Activated CD4-positive, alpha-beta T cell treated with anti-CD3 and anti-CD28 coated beads, Interleukin-2, amount 10 ng/mL, durations not matched to agents 7 days and 5 days (primary cell): ENCODE results near the gene ATXN2. TPM values are rescaled to one million over a fixed set of nuclear protein-coding genes. Genes with fewer than 3 reads are reported as not detected.

Source experiments
- CTCF ChIA-PET: fragments of 350-600 bp; sonication (Branson Sonifier 250); formaldehyde crosslinking; loops from one replicate; lab custom pipeline; 2021; ENCODE audit warnings: antibody characterized with exemption; lab: Charles Lee
- POLR2A ChIA-PET: fragments of 350-600 bp; sonication (Branson Sonifier 250); formaldehyde crosslinking; loops from one replicate; lab custom pipeline; 2021; ENCODE audit warnings: antibody characterized with exemption; lab: Charles Lee
- DNase-seq: peaks from one replicate; pipeline ENCODE4 v3.0.0-alpha.2; 2020
- H3K27ac Mint-ChIP-seq: one replicate; pipeline ENCODE4 v1.8.0; 2021; ENCODE audit warnings: mild to moderate bottlenecking, moderate library complexity, mixed read lengths
- H3K27me3 Mint-ChIP-seq: one replicate; pipeline ENCODE4 v1.8.0; 2021; ENCODE audit warnings: mixed read lengths
- H3K36me3 Mint-ChIP-seq: one replicate; pipeline ENCODE4 v1.8.0; 2021; ENCODE audit warnings: low read depth, mixed read lengths
- H3K4me1 Mint-ChIP-seq: one replicate; pipeline ENCODE4 v1.8.0; 2021; ENCODE audit warnings: mixed read lengths
- H3K4me3 Mint-ChIP-seq: one replicate; pipeline ENCODE4 v1.8.0; 2021; ENCODE audit warnings: mild to moderate bottlenecking, moderate library complexity, mixed read lengths
- H3K9me3 Mint-ChIP-seq: one replicate; pipeline ENCODE4 v1.8.0; 2021; ENCODE audit warnings: mixed read lengths
- total RNA-seq, 2 experiments: library from RNA; stranded (reverse); gene quantifications; one replicate each; pipeline ENCODE4 v1.2.3, GENCODE V29; 2021

Gene ATXN2
- total RNA-seq, 2 experiments from 2014 or later, result 42.0 to 46.8 TPM

DNA sequence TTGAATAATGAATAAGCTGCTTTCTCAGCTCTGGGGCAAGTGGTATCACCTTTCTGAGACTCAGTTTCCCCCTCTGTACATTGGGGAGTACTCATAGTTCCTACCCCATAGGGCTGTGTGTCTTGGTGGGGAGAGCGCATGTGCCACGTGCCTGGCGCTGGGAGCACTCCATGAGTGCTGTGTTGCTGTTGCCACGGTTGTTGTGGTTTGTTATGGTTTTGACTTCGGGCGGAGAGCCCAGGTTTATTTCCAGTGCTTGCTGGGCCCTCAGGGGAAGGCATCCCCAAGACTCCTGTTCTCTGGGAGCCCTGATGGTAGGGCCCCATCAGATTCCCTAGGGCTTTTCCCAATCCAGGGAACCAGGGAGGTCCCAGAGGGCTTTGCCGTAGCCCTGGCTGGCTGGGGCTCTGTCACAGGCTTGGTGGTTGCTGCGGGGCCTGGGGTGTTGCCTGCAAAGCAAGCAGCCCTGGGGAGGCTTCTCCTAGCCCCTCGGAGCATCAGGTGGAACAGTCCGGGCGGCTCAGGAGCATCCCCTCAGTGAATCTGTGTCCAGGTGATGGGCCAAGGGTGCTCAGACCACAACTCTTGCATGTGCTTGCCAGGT lies 174.8 kb downstream of the ATXN2 start:
- H3K4me3 Mint-ChIP-seq, result no peak overlapping the region
- ChIA-PET CTCF (interaction anchor here (1.1 to 2.5 kb wide), 4 partner anchors 12 to 27 kb away, joined by 3 to 14 read pairs (median 8); no protein-coding TSS in a partner anchor), POLR2A (no interaction called here)
- no peaks in the 10 kb centered on the region for H3K27me3 Mint-ChIP-seq
- DNase-seq, result no peak
- peaks cover 33% of the 10 kb centered on the region for H3K36me3 Mint-ChIP-seq
- H3K9me3 Mint-ChIP-seq, result no peaks in the 10 kb centered on the region
- peaks cover 63% of the 10 kb centered on the region for H3K4me1 Mint-ChIP-seq
- peak overlapping the region; percentile 68 for H3K27ac Mint-ChIP-seq

DNA sequence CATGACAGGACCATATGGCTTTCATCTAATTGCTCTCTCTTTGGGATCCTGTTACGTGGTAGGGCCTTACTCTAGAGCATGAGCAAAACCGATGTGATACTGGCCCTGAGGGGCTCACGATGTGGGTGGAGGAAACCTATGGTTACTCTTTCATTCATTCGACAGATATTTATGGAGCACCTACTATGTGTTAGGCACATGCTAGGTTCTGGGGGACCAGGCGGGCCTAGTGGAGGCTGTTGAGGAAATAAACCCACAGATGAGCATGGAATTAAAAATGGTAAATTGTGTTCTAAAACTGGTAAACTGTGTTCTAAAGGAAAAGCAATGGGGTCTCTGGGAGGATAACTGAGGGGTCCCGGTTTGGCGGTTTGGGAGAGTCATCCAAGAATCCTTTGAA lies 178.6 kb downstream of the ATXN2 start:
- no peak overlapping the region for H3K4me3 Mint-ChIP-seq
- H3K27me3 Mint-ChIP-seq, result no peaks in the 10 kb centered on the region
- peaks cover 29% of the 10 kb centered on the region for H3K4me1 Mint-ChIP-seq
- ChIA-PET CTCF (interaction anchor here (1.8 kb wide), 1 partner anchor 31 kb away, joined by 5 read pairs; no protein-coding TSS in a partner anchor), POLR2A (interaction anchor here (0.6 kb wide), 1 partner anchor 46 kb away, joined by 4 read pairs; no protein-coding TSS in a partner anchor)
- H3K36me3 Mint-ChIP-seq, result peaks cover 39% of the 10 kb centered on the region
- DNase-seq, result no peak
- no peaks in the 10 kb centered on the region for H3K9me3 Mint-ChIP-seq
- no peak overlapping the region for H3K27ac Mint-ChIP-seq

DNA sequence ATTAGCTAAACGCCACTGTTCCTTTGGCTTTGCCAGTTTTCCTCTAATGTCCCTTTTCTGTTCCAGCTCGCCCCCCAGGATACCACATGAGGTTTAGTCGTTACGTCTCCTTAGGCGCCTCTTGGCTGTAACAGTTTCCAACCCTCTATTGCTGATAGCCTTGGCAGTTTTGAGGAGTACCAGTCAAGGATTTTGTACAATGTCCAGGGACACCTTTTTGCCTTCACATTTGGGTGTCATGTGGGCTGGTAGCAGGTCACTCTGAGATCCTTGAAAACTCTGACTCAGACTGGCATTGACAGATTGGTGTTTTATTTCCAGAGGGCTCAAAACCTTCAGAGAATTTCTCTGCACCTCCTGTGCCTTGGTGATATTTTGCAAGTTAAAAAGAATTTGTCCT lies 179.3 kb downstream of the ATXN2 start:
- no peaks in the 10 kb centered on the region for H3K27me3 Mint-ChIP-seq
- POLR2A ChIA-PET, result no interaction called here

DNA sequence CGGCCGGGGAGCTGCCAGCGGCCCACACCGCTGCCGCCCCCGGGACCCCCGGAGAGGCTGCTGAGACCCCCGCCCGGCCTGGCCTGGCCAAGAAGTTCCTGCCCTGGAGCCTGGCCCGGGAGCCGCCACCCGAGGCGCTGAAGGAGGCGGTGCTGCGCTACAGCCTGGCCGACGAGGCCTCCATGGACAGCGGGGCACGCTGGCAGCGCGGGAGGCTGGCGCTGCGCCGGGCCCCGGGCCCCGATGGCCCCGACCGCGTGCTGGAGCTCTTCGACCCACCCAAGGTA lies 180.6 kb downstream of the ATXN2 start:
- peaks cover 40% of the 10 kb centered on the region for H3K36me3 Mint-ChIP-seq
- no peak overlapping the region for H3K27ac Mint-ChIP-seq
- H3K9me3 Mint-ChIP-seq, result no peaks in the 10 kb centered on the region
- no peak for DNase-seq
- POLR2A ChIA-PET, result no interaction called here
- CTCF ChIA-PET, result no interaction called here
- no peaks in the 10 kb centered on the region for H3K27me3 Mint-ChIP-seq
- peaks cover 27% of the 10 kb centered on the region for H3K4me1 Mint-ChIP-seq
- no peak overlapping the region for H3K4me3 Mint-ChIP-seq

More for the DNA sequence above, 179.3 kb downstream of the ATXN2 start:
- Mint-ChIP-seq H3K4me1 (peaks cover 27% of the 10 kb centered on the region), H3K9me3 (no peaks in the 10 kb centered on the region), H3K27ac (no peak overlapping the region), H3K4me3 (no peak overlapping the region), H3K36me3 (peaks cover 39% of the 10 kb centered on the region)
- no peak for DNase-seq
- CTCF ChIA-PET, result interaction anchor here (1.0 to 1.8 kb wide), 3 partner anchors 11 to 31 kb away, joined by 4 to 5 read pairs (median 5); no protein-coding TSS in a partner anchor

DNA sequence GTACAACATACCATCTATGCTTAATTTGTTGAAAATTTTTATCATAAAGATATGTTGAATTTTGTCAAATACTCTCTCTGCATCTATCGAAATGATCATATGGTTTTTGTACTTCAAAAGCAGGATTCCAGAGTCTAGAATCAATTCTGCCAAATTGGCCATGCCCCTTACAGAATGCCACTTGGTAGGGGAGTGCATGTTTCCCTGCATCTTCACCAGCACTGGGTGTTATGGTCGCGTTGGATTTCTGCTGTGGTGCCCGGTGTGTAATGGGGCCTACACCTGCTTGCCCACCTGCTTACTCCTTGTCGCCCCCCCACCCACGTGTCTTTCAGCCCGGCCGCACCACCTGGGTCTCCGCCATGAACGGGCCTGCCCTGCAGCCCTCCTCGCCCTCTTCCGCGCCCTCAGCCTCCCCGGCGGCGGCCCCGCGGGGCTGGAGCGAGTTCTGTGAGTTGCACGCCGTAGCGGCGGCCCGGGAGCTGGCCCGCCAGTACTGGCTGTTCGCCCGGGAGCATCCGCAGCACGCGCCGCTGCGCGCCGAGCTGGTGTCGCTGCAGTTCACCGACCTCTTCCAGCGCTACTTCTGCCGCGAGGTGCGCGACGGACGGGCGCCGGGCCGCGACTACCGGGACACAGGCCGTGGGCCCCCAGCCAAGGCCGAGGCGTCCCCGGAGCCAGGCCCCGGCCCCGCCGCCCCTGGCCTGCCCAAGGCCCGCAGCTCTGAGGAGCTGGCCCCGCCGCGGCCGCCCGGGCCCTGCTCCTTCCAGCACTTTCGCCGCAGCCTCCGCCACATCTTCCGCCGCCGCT lies 181.1 kb downstream of the ATXN2 start:
- ChIA-PET CTCF (no interaction called here), POLR2A (no interaction called here)
- Mint-ChIP-seq H3K27me3 (no peaks in the 10 kb centered on the region), H3K4me1 (peaks cover 31% of the 10 kb centered on the region), H3K4me3 (no peak overlapping the region), H3K9me3 (no peaks in the 10 kb centered on the region), H3K27ac (no peak overlapping the region), H3K36me3 (peaks cover 42% of the 10 kb centered on the region)
- DNase-seq, result no peak

DNA sequence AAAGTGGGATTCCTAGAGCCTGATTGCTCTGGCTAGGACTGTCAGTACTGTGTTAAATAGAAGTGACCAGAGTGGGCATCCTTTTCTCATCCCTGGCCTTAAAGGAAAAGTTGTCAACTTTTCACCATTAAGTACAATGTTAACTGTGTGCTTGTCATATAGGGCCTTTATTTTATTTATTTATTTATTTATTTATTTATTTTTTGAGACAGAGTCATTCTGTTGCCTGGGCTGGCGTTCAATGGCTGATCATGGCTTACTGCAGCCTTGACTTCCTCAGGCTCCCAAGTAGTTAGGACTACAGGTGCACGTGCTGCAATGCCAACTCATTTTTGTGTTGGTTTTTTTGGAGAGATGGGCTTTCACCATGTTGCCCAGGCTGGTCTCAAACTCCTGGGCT lies 181.8 kb downstream of the ATXN2 start:
- H3K9me3 Mint-ChIP-seq, result no peaks in the 10 kb centered on the region
- H3K27ac Mint-ChIP-seq, result no peak overlapping the region
- DNase-seq, result no peak
- H3K36me3 Mint-ChIP-seq, result peaks cover 38% of the 10 kb centered on the region
- ChIA-PET CTCF (interaction anchor here (1.2 kb wide), 1 partner anchor 25 kb away, joined by 3 read pairs; no protein-coding TSS in a partner anchor), POLR2A (no interaction called here)
- H3K27me3 Mint-ChIP-seq, result no peaks in the 10 kb centered on the region
- peaks cover 36% of the 10 kb centered on the region for H3K4me1 Mint-ChIP-seq
- no peak overlapping the region for H3K4me3 Mint-ChIP-seq

DNA sequence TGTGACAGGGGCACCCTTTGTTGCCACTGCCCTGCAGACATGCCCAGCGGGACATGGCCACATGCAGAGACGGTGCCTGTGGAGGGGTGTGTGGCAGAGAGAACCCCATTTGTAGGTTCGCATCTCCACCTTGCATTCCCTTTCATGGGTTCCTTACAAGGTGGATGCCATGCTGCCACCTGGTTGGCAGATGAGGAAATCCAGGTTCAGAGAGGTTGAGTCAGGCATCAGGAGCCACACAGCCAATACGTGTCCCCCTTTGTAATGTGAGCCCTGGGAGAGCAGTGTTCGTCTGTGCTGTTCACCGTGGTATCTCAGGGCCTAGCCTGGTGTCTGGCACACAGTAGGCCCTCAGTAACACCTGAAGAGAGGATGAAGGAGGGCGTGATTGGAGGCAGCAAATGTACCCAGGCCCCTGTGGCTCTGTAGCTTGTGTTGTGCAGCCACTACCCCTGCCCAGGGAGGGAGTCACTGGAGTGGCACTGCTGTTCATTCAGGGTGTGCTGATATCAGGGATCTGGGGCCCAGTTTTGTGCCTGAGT lies 184.3 kb downstream of the ATXN2 start:
- ChIA-PET POLR2A (no interaction called here), CTCF (interaction anchor here (2.0 to 2.8 kb wide), 2 partner anchors 20 to 36 kb away, joined by 5 to 18 read pairs; no protein-coding TSS in a partner anchor)
- no peak overlapping the region for H3K4me3 Mint-ChIP-seq
- H3K36me3 Mint-ChIP-seq, result peaks cover 23% of the 10 kb centered on the region
- H3K4me1 Mint-ChIP-seq, result peaks cover 48% of the 10 kb centered on the region
- no peak overlapping the region for H3K27ac Mint-ChIP-seq
- no peak for DNase-seq
- no peaks in the 10 kb centered on the region for H3K27me3 Mint-ChIP-seq
- no peaks in the 10 kb centered on the region for H3K9me3 Mint-ChIP-seq

DNA sequence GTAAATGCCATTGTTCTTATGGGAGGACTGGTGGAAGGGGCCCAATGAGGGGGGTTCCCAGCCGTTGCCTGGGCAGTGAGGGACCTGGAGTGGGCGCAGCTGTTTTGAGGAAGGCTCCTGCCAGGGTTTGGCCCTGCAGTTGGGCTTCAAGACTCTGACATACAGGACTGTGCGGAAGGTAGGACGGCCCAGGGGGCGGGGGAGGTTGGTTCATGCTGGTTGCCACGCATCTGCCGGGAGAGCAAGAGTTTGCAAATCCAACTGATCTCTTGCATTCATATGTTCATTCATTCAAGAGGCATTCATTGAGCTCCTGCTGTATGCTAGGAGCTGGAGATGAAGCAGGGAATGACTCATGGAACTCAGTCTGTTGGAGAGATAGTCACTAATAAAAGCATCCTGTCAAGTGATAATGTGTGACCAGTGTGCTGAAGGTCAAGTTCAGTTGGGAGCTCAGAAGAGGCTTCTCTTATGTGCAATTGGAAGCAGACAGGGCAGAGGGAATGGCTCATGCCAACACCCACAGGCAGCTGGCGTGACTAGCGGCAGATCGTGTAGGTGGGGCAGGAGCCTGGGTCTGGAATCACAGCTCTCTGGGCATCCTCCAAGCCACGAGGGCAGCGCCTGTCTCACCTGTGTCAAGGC lies 185.6 kb downstream of the ATXN2 start:
- peaks cover 59% of the 10 kb centered on the region for H3K4me1 Mint-ChIP-seq
- POLR2A ChIA-PET, result no interaction called here

DNA sequence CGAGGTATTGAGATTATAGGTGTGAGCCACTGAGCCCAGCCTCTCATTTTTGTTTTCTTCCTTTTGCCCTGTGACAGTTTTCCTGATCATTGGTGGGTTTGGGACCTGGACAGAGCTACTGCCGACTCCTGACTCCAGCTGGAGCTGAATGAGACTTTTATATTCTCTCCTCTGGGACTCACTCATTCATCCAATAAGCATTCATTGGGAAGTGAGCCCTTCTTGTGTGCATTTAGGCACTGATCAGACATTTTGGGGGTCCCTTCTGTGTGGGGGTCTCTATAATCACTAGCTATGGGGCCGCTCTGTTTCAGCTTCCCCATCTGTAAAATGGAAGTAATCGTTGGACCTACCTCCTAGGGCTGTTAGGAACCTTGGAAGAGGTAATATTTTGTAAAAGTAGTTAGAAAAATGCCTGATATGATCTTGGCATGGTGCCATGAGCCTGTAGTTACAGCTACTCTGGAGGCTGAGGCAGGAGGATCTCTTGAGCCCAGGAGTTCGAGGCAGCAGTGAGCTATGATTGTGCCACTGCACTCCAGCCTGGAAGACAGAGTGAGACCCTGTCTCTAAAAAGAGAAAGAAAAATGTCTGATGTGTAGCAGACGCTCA lies 186.2 kb downstream of the ATXN2 start:
- peaks cover 24% of the 10 kb centered on the region for H3K36me3 Mint-ChIP-seq
- POLR2A ChIA-PET, result no interaction called here
- CTCF ChIA-PET, result interaction anchor here (1.0 to 3.3 kb wide), 10 partner anchors 13 to 339 kb away, joined by 3 to 19 read pairs (median 7); no protein-coding TSS in a partner anchor
- no peak overlapping the region for H3K4me3 Mint-ChIP-seq
- no peaks in the 10 kb centered on the region for H3K27me3 Mint-ChIP-seq
- H3K4me1 Mint-ChIP-seq, result peaks cover 66% of the 10 kb centered on the region
- DNase-seq, result no peak
- H3K9me3 Mint-ChIP-seq, result no peaks in the 10 kb centered on the region
- peak overlapping the region; percentile 88 for H3K27ac Mint-ChIP-seq

More for the DNA sequence above, 185.6 kb downstream of the ATXN2 start:
- DNase-seq, result no peak
- no peaks in the 10 kb centered on the region for H3K9me3 Mint-ChIP-seq
- CTCF ChIA-PET, result interaction anchor here (1.1 to 3.3 kb wide), 8 partner anchors 12 to 338 kb away, joined by 3 to 19 read pairs (median 8); no protein-coding TSS in a partner anchor
- H3K36me3 Mint-ChIP-seq, result peaks cover 20% of the 10 kb centered on the region
- H3K4me3 Mint-ChIP-seq, result no peak overlapping the region
- H3K27ac Mint-ChIP-seq, result no peak overlapping the region
- H3K27me3 Mint-ChIP-seq, result no peaks in the 10 kb centered on the region

DNA sequence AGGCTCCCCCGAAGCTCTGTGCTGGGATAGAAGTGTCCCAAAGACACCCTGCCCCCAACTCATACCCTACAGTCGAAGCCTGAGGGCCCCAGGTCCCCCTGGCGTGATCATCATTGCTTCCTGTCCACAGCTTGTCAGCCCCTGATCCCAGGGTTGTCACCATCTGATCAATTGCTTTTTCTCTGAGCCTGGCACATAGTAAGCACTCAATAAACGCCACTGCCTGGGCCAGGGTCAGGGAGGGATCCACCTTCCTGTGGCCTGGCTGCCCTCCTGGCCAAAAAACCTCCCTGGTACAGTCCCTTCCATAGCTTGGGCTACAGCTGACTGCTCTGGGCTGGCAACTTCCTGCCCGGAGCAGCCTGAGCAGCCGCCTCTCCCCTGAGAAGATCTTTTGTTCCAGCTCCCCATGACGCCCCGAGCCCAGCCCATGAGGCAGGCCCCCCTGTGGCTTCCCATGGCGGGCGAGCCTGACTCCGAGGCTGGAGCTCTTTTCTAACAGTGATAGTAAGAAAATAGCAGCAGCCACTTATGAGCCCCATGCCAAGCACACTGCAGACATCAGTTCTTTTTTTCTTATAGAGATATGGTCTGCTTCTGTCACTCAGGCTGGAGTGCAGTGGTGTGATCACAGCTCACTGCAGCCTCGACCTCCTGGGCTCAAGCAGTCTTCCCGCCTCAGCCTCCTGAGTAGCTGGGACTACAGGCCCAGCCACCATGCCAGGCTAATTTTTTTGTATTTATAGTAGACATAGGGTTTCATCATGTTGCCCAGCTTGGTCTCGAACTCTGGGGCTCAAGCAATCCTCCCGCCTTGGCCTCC lies 186.9 kb downstream of the ATXN2 start:
- Mint-ChIP-seq H3K27ac (peak overlapping the region; percentile 88), H3K4me3 (peak overlapping the region; percentile 1), H3K9me3 (no peaks in the 10 kb centered on the region), H3K4me1 (peaks cover 72% of the 10 kb centered on the region), H3K36me3 (peaks cover 26% of the 10 kb centered on the region), H3K27me3 (no peaks in the 10 kb centered on the region)
- no peak for DNase-seq
- ChIA-PET CTCF (interaction anchor here (0.7 to 3.3 kb wide), 10 partner anchors 9 to 43 kb away, joined by 3 to 19 read pairs (median 7); no protein-coding TSS in a partner anchor), POLR2A (interaction anchor here (1.0 kb wide), 1 partner anchor 18 kb away, joined by 4 read pairs; no protein-coding TSS in a partner anchor)

DNA sequence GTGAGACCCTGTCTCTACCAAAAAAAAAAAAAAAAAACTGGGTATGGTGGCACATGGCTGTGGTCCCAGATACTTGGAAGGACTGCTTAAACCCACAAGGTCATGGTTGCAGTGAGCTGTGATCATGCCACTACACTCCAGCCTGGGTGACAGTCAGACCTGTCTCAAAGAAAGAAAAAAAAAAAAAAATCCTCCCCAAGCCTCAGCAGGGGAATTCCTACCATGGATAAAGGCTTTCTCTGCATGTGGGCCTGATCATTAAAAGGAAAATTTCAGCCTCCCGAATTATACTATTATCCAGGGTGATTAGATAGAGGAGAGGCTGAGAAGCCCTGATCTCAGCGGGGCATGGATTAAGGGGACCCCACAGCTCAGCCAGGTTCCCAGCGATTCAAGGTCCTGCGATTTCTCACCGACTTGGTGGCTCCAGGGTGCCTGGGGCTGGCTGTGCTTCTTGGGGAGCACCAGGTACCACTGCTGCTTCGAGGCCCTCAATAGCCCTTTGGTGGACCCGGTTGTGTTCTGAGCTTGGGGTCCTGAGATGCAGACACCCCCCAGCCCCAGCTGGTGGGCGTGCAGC lies 187.8 kb downstream of the ATXN2 start:
- Mint-ChIP-seq H3K4me3 (no peak overlapping the region), H3K36me3 (peaks cover 24% of the 10 kb centered on the region), H3K4me1 (peaks cover 76% of the 10 kb centered on the region), H3K9me3 (no peaks in the 10 kb centered on the region), H3K27me3 (no peaks in the 10 kb centered on the region), H3K27ac (peak overlapping the region; percentile 36)
- CTCF ChIA-PET, result interaction anchor here (0.6 to 3.3 kb wide), 7 partner anchors 8 to 777 kb away, joined by 3 to 19 read pairs (median 5); no protein-coding TSS in a partner anchor
- no peak for DNase-seq
- POLR2A ChIA-PET, result interaction anchor here (1.0 kb wide), 1 partner anchor 19 kb away, joined by 4 read pairs; no protein-coding TSS in a partner anchor
